Stimulated activated CD8-positive, alpha-beta memory T cell treated with anti-CD3 and anti-CD28 coated beads, Interleukin-12 subunit alpha, Interleukin-12 subunit beta, amount 100 ng/mL, for 4 hours (primary cell): ENCODE measurements around the gene PLK5.
"Not testable (repeated sequence)": the region's sequence is repeated elsewhere in the genome, so short reads cannot be mapped to it uniquely, and the experiment has no call there.

Source experiments
- DNase-seq: peaks from one replicate; pipeline ENCODE4 v3.0.0-alpha.2; 2020; ENCODE audit warnings: low read depth

PLK5 gene

DNA sequence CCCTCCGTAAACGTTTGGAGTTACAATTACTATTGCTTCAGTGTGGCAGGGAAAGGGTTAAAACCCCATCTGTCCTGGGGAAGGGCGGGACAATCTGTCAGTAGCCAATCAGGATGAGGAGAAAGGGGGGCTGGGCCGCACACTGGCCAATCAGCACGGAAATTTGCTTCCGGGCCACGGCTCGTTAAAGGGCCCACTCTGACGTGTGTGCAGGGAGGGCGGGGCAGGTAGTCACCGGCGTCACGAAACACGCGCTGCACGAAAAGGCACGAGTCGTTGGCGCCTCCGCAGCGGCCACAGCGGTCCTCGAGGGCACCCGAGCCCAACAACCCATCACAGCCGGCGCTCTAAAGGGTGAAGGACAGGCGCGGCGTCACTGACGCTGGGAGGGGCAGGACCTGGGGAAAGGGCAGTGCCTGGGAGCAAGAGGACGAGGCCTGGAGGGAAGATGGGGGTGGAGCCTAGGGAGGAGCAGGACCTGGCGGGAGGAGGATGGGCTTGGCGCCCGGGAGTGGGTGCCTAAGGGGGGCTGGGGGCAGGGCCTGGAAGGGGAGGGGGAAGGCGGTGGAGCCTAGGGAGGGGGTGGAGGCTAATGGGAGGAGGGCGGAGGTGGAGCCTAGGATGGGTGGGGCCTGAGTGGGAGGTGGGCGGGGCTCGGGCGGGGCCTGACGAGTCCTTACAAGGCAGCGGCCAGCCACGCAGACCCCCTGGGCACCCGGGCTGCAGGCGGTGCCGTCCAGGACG lies 15.9 kb upstream of the PLK5 start:
- DNase-seq: peak; percentile 77

DNA sequence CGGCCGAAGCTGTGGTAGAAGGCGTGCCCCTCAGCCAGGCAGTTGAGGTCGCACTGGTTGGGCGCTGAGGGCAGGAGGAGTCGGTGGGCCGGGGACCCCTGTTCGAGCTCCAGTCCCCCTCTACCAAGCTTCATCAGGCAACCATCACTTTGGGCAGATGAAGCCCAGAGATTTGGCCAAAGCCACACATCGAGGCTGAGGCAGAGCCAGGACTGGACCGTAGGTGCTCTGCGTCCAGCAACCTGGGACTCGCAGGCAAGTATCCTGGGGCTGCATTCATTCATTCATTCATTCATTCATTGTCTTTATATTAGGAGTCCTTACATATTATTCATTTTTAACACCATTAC lies 15.4 kb upstream of the PLK5 start:
- DNase-seq: no peak

DNA sequence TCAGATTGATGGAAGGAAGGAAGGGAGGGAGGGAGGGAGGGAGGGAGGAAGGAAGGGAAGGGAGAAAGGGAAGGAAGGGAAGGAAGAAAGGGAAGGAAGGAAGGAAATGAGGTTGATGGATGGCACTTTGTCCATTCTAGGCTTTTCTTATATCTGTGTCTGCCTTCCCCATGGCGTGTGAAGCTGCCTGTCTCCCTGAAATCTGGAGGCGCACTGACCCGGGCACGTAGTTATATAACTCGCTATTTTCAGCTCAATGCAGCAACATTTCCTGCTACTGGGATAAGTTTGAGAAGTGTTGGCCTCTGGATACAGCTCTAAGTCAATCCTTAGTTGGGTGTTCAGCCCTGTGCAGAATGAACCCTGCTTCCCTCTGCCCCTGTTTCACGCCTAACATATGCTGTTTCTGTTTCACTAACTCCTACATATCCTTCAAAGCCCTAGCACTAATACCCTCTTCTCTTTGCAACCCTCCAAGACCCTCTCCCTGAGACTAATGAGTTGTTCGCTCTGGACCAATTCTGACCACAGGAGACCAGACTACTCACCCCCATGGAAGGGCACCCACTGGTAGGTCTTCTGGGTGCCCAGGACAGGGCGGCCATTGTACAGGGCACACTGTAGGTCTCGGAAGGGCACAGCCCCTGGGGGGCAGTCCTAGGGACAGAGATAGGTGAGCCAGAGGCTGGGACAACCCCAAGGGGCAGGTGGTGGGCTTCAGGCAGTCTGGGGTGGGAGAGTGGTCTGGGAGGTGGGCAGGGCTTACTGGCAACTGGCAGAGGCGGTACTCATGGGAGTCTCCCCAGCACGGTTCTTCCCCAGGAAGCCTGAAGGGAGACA lies 14.1 kb upstream of the PLK5 start:
- DNase-seq: no peak

DNA sequence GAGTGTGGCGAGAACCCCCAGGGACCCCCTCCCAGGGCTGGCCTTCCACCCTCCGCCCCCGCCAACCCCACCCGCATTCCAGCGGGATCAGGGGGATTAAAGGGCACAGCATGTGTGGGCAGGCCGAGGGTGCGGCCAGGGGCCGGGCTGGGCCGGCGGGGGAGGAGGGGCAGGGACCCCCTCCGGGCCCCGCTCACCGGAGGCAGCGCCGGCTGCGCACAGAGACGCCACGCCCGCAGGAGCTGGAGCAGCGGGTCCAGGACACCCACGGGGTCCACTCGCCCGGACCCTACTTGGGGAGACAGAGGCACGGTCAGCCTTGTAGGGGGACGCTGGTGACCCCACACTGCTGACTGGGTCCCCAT lies 13.5 kb upstream of the PLK5 start:
- DNase-seq: no peak

DNA sequence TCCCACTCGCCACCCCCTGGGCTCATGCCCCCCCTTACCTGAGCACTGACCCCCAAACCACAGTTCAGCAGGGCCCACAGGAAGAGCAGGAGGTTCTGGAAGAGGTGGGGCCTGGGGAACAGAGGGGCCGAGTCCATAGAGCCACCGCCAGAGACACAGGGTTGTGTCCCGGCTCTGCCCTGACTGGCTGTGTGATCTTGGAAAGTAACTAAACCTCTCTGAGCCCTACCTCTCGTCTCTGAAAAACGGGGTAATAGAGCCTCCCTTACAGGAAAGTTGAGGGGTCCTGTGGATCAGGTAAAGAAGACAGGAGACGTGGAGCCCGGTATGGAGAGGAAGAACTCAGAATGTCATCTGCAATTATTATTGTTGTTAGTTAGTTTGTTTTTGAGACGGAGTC lies 13.1 kb upstream of the PLK5 start:
- no peak for DNase-seq

DNA sequence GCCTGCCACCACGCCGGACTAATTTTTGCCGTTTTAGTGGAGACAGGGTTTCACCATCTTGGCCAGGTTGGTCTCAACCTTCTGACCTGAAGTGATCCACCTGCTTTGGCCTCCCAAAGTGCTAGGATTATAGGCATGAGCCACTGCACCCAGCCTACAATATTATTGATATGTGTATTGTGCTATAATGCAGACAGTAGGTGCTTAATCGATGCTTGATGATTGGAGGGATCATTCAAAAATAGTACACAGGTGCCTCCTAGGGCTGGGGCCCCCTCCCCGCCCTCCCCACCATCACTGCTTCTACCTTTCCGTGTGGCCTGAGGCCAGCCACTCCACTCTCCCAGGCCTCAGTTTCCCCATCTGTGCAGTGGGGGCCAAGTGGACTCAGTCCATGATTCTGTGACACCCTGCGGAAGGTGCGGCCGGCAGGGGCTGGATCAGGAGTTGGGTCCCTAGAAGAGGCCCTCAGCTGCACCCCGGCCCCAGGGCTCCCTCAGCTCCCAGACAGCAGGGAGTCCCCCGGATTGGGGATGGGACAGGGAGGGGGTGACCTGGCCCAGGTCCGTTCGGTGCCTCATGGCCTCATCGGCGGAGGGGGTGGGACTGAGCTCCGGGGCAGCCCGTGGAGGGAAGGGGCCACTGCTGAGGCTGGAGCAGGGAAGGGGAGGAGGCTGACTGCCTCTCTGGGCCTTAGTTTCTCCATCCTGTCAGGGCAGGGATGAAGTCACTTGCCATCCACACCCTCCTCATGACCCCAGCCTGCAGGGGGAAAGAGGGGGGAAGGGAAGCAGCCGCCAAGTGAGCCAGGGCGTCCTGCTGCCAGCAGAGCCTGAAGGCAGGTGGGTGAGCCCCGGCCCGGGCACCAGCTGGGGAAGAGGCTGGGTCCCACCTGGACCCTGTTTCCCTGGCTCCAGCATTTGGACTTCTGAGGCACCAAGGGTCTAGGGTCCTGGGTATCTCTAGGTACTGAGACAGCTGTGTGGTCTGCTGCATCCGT lies 12.3 kb upstream of the PLK5 start:
- DNase-seq: no peak

DNA sequence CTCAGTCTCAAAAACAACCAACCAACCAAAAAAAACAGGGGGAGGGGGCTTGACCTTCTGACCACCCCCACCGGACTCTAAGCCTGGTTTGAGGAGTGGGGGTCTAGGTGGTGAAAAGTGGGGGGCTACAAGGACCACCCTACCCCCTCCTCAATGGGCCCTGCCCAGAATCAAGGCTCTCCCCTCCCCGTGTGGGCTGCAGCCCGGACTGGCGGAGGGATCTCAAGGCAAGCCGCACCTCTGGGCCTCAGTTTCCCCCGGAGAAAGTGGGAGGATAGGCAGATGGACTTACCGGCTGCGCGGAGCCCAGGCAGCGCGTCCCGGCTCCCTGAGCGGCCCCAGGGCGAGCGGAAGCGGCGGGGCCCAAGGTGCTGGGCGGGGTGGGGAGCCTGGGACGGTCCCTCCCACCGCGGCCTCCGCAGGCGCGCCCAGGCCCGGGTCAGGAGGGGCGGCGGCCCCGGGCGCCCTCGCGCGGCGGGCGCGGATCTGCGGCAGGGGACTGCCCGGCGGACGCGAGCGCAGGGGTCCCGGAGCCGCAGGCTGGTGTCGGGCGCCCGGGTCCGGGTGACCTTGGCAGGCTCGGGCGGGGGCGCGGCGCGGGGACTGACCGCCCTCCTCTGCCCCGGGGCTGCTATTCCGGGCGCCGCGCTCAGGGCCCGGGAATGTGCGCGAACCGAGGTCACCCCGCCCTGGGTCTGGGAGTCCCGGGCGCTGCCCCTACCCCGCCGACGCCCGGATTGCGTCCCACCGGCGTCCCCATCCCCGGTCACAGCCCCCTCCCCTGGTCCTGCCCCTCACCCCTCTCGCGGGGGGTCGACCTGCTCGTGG lies 11.0 kb upstream of the PLK5 start, which contains the start of gene ADAMTSL5:
ADAMTSL5 (minus strand) TSS at position 349 of the 828 bp plus-strand sequence. CDS start 2,076 bp downstream, outside the sequence.
- peak; percentile 50 for DNase-seq

DNA sequence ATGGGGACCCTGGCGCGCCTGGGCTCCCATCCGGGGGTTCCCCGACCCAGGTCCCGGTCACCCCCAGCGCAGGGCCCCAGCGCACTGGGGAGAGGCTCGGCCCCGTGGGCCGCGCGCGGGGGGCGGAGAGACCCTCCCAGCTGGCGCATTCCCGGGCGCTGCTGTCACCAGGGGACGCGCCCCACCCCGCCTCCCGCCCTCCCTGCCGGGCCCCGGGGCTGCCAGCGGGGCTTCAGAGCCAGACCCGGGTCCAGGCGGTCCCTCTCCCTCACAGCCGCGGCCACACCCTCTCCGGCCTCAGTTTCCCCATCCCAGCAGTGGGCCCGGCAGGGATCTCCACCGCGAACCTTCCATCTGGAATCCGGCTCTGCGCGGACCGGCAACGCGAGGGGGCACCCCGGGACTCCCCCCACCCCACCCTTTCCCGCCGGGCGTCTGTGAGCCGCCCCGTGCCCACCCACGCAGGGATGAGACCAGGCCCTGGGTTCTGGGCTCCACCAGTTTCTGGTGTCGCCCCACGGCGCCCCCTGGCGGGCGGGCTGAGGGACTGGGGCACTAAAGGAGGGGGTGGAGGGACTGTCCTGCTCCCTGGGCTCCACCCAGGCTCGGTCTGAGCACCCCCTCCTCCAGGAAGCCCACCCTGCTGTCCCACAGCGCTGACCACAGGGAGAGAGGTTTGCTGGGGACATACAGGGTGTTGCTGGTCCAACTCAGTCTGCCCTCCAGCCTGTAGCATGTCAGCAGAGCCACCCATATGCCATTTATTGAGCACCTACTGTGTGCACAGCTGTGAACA lies 10.2 kb upstream of the PLK5 start:
- peak; percentile 37 for DNase-seq

DNA sequence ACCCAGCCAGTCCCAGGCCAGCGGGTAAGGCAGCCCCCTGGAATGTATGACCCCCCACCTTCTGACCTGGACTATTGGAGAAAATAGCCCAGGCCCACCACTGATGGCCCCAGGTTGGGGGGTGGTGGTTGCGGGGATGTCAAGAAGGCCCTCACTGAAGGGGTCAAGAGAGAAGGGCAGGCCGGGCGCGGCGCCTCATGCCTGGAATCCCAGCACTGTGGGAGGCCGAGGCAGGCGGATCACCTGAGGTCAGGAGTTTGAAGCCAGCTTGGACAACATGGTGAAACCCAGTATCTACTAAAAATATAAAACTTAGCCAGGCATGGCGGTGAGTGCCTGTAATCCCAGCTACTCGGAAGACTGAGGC lies 9.6 kb upstream of the PLK5 start:
- no peak for DNase-seq

DNA sequence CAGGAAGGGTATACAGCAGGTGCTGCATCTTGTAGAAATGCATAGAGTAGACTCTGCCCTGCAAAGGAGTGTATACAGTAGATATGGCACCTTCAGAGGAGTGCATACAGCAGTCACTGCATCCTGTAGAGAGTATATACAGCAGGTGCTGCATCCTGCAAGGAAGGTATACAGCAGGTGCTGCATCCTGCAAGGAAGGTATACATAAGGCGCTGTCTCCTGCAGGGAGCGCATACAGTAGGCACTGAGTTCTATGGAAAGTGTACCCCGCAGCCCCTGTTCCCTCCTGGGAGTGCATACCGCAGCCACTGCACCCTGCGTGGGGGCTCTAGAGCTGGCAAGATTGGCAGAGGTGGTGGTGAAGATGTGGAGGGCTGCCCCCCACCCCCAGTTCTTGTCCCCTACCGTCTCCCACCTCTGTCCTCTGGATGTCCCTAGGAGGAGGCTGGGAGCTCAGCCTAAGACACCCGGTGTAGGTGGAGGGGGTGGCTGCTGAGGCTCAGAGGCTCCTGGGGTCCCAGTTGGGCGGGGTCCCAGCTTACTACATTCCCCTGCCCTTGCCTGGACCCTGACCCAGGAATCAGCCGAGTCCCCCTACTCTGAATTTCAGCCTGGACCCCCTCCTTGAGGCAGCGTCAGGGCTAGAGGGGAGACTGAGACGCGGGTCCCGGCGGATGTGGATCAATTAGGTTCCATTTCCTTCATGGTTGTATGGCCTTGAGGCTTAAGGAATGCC lies 8.7 kb upstream of the PLK5 start:
- DNase-seq: no peak

DNA sequence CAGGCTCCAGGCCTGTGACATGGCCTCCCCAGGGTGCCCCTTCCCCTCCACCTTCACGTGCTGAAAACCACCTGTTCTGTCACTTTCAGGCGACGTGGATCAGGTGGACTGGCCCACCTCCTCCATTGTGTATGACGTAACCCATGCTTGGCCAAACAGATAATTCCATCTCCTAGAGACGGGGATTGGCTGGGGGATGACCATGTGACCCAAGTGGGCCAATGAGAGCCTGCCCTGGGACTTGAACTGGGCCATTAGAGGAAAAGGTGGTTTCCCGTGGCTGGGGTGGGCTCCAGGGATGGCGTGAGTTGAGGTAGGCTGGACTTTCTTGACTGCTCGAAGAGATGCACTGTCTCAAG lies 7.5 kb upstream of the PLK5 start:
- DNase-seq: no peak

DNA sequence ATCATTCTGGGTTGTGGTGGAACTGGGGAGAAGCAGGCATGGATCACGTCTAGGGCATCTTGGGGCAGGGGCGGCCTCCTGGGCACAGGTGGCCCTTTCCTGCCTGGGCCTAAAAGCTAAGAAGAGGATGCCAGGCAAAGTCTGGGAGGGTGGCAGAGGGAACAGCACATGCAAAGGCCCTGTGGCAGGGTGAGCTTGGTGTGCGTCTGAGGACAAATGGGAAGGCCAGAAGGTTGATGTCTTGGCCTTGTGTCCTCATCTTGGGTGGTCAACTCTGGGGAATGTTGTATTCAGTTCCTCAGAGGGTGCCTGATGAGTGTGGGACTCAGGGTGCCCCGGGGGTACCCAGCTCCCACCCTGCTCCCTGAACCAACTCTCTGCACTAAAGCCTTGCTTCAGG lies 5.4 kb upstream of the PLK5 start:
- no peak for DNase-seq

DNA sequence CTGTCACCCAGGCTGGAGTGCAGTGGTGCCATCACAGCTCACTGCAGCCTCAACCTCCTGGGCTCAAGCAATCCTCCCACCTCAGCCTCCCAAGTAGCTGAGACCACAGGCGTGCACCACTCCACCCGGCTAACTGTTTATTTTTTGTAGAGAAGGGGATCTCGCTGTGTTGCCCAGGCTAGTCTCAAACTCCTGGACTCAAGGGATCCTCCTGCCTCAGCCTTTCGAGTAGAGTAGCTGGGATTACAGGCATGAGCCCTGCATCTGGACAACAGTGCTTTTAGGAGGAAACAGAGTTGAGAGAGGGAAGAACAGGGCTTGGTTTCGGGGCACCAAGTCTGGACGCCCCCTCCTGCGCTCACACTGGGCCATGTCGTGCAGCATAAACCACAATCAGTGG lies 4.1 kb upstream of the PLK5 start:
- not testable (repeated sequence) for DNase-seq

DNA sequence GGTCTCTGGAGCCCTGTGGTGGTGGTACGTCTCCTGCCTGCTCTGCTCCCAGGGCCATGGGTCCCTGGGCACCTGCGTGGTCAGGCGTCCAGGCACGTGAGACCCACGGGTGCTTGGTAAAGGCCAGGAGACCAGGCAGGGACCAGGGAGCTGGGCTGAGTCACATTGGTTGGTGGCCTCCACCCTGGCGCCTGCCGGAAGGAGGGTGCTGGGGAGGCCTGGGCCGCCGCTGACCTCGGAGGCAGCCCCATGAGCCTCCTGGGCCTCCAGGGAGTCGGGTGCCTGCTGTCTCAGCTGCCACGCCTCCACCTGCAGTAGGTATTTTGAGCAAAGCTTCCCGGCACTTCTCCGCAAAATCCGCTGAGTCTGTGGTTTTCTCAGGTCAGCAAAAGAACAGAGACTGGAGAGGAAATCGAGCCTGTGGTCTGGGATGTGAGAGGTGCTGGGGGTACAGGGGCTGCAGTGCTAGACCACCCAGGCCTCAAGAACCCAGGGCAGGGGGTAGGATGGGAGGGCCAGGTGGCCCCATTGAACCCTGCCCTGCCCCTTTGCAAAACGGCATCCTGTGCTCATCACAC lies 3.6 kb upstream of the PLK5 start:
- DNase-seq: no peak

DNA sequence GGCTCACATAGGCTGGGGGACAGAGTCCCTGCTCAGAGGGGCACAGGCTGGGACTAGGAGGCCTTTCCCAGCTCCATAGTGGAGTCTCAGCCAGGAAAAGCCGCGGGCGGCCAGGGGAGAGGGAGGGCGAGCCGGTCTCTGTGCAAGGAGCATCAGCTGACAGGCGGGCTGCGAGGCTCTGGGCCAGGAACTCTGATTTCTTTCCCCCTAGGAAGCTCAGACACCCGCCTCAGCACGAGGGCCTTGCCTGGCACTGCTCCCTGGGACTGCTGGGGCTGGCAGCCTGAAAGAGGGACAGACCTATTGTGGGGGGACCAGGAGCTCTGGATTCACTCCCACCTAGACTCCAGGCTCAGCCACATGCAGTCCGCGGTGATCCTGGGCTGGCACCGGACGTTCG lies 2.2 kb upstream of the PLK5 start:
- DNase-seq: no peak

DNA sequence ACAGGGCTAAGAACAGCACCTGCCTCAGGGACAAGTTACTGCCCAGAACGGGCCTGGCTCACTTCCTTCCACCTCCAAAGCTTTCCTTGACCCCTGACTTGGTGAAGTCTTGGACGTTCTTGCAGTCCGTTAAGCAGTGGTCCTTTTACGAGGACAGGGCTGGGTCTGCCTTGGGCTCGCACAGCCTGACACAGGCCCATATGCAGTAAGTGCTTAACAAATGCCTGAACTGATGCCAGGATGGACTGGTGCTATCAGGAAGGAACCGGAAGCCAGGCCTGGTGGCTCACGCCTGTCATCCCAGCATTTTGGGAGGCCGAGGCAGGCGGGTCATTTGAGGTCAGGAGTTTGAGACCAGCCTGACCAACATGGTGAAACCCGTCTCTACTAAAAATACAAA lies 1.8 kb upstream of the PLK5 start:
- no peak for DNase-seq

DNA sequence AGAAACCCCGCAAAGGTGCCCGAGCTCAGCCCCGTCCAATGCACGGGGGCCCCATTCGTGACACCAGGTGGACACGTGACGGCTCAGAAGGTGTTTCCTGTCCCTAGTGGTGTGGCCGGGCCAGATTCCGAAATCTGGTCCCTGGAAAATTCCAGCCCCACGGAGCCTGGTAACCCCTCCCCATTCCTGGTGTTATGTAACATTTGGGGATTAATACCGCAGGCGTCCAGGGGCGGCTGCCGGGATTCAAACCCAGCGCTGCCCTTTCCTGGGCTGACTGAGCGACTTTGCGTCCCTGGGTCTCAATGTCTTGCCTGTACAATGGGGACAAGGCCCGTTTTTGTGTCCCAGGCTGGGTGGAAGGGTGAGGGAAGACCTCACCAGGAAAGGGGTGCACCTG lies 1.0 kb upstream of the PLK5 start:
- no peak for DNase-seq

DNA sequence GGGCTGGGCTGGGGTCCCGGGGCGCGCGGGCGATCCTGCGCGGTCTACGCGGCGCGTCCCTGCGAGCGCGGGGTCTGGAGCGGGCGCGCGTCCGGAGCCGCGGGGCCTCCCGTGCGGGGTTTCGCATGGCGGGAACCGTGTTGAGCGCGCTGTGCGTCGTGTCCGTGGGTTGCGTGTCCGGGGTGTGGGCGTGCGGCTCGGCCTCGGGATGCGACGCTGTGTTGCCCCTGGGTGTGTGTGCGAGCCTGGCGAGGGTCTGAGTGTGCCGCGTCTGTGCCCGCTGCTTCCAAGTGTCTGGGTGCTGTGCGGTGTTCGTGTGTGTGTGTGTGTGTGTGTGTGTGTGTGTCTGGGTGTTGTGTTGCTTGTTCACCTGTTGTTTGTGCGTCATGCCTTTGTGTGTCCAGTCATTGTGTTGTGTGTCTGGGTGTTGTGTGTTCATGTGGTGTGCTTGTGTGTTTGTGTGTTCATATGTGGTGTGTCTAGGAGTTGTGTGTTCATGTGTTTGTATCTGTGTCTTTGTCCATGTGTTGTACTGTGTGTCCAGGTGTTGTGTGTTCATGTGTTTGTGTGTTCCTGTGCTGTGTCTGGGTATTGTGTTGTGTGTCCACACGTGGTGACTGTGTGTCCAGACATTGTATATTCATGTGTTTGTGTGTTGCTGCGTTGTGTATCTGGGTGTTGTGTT lies 552 bp downstream of the PLK5 start:
- no peak for DNase-seq

DNA sequence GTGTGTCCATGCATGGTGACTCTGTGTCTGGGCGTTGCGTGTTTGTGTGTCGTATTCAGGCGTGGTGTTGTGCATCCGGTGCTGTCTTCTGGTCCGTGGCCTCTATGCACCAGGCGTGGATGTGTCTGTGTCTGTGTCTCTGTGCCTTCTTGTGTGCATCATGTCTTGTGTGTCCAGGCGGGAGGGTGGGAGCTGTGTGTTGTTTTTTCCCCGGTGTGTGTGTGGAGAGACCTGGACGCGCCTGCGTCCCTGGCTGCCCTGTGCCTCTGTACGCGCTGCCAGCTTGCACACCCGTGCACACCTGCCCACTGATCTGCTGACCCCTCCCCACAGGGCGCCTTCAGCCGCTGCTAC lies 1.1 kb downstream of the PLK5 start:
- DNase-seq: no peak
